GM21737 (cell line): ENCODE measurements around the gene GLIPR2.
"Not testable (repeated sequence)": the region's sequence is repeated elsewhere in the genome, so short reads cannot be mapped to it uniquely, and the experiment has no call there.

ENCODE experiments used
- ATAC-seq: cut with Tn5 transposase; IDR thresholded peaks from one replicate; pipeline ENCODE4 v1.9.1; 2021; ENCODE audit warnings: mild to moderate bottlenecking, moderate library complexity; ENCODE audit not compliant: unreplicated experiment

GLIPR2 gene

GRCh38 chr9:36136272-36136893 lies at the start of gene GLIPR2:
GLIPR2 (plus strand) TSS chr9:36136733; CDS start chr9:36136779, 46 bp downstream.
- peak; percentile 91 for ATAC-seq

GRCh38 chr9:36087054-36087453 lies 49.5 kb upstream of the GLIPR2 start:
- not testable (repeated sequence) for ATAC-seq

GRCh38 chr9:36088020-36088419 lies 48.5 kb upstream of the GLIPR2 start:
- ATAC-seq, result no peak

- ATAC-seq, result no peak
Observed at GRCh38 chr9:36091026-36091953, 45.2 kb upstream of the GLIPR2 start.

- no peak for ATAC-seq
Observed at GRCh38 chr9:36092014-36092413, 44.5 kb upstream of the GLIPR2 start.

GRCh38 chr9:36092509-36093215 lies 43.9 kb upstream of the GLIPR2 start:
- peak; percentile 93 for ATAC-seq

- no peak for ATAC-seq
Observed at GRCh38 chr9:36093384-36093783, 43.1 kb upstream of the GLIPR2 start.

- no peak for ATAC-seq
Observed at GRCh38 chr9:36099718-36100117, 36.8 kb upstream of the GLIPR2 start.

- ATAC-seq, result no peak
Observed at GRCh38 chr9:36100532-36100931, 36.0 kb upstream of the GLIPR2 start.

GRCh38 chr9:36101916-36102741 lies 34.4 kb upstream of the GLIPR2 start:
- ATAC-seq, result no peak

- ATAC-seq, result peak; percentile 65
Observed at GRCh38 chr9:36102742-36103495, 33.6 kb upstream of the GLIPR2 start.

GRCh38 chr9:36109071-36109470 lies 27.5 kb upstream of the GLIPR2 start:
- no peak for ATAC-seq

GRCh38 chr9:36110434-36110833 lies 26.1 kb upstream of the GLIPR2 start:
- no peak for ATAC-seq

- ATAC-seq, result no peak
Observed at GRCh38 chr9:36112516-36112915, 24.0 kb upstream of the GLIPR2 start.

GRCh38 chr9:36113999-36114398 lies 22.5 kb upstream of the GLIPR2 start:
- no peak for ATAC-seq

- no peak for ATAC-seq
Observed at GRCh38 chr9:36116593-36116992, 19.9 kb upstream of the GLIPR2 start.

- ATAC-seq, result no peak
Observed at GRCh38 chr9:36118201-36118600, 18.3 kb upstream of the GLIPR2 start.

- no peak for ATAC-seq
Observed at GRCh38 chr9:36118706-36119105, 17.8 kb upstream of the GLIPR2 start.

- ATAC-seq, result no peak
Observed at GRCh38 chr9:36119476-36119875, 17.1 kb upstream of the GLIPR2 start.

- no peak for ATAC-seq
Observed at GRCh38 chr9:36120705-36121104, 15.8 kb upstream of the GLIPR2 start.
